HepG2 (cell line): Measurements from ENCODE around the gene SSH3. TPM values are rescaled to one million over a fixed set of nuclear protein-coding genes. Genes with fewer than 3 reads are reported as not detected.

ENCODE experiments used
- ATAC-seq: fragments of 200-7000 bp; cut with Tn5 transposase; 3 replicates; pipeline ENCODE4 v1.9.1; 2020; ENCODE audit warnings: mild to moderate bottlenecking, moderate library complexity
- BruUV-seq: library from RNA; stranded (reverse); fragments of 400-500 nt; replicated peaks from 2 replicates; lab custom pipeline; 2021; lab: Mats Ljungman, UMichigan
- CTCF ChIA-PET: fragments of 300-600 bp; formaldehyde crosslinking; extraction: SDS; loops from one replicate; lab custom pipeline; 2021; ENCODE audit warnings: low total read pairs, inconsistent platforms, low intra/inter-chr PET ratio; lab: Yijun Ruan, JAX
- POLR2A ChIA-PET: fragments of 350-600 bp; sonication (Branson Sonifier 250); formaldehyde crosslinking; loops from one replicate; lab custom pipeline; 2020; ENCODE audit warnings: antibody characterized with exemption, inconsistent platforms; lab: Yijun Ruan, JAX
- DNase-seq: peaks from one replicate; pipeline ENCODE4 v3.0.0-alpha.2; 2015; ENCODE audit warnings: low spot score
- FAIRE-seq: peaks from 3 replicates; lab custom pipeline; 2011; peaks lifted over from hg19 to GRCh38; lab: Jason Lieb, UNC
- H2AFZ ChIP-seq: one replicate; pipeline ENCODE4 v1.6.1; 2011; ENCODE audit warnings: low read length, inconsistent platforms
- H3K27ac ChIP-seq: fragments of 300-600 bp; 3 replicates; pipeline ENCODE4 v1.8.0; 2011; ENCODE audit warnings: mixed run types, mild to moderate bottlenecking, mixed read lengths, low read length, inconsistent platforms; ENCODE audit not compliant: insufficient read depth; ENCODE audit errors: extremely low read length
- H3K27me3 ChIP-seq, 2 experiments: fragments of 200-600 bp in 1 of 2; 2 replicates in 1 of 2; 3 replicates in 1 of 2; pipeline versions ENCODE4 v1.6.0 to v1.8.0; 2011; ENCODE audit warnings: low read length in 2 of 2, mild to moderate bottlenecking in 2 of 2, moderate library complexity in 2 of 2, inconsistent platforms in 1 of 2; ENCODE audit not compliant: insufficient read depth in 2 of 2, control insufficient read depth in 1 of 2
- H3K36me3 ChIP-seq, 2 experiments: fragments of 200-600 bp in 1 of 2; replicated peaks in 1 of 2; 2 replicates in 1 of 2; 3 replicates in 1 of 2; pipeline versions ENCODE4 v1.5.1 to v1.8.0; 2011; ENCODE audit warnings: low read length in 2 of 2, inconsistent platforms in 1 of 2; ENCODE audit not compliant: insufficient read depth in 2 of 2, control insufficient read depth in 1 of 2
- H3K4me1 ChIP-seq: 2 replicates; pipeline ENCODE4 v1.5.1; 2012; ENCODE audit warnings: low read length, inconsistent platforms; ENCODE audit not compliant: insufficient read depth
- H3K4me2 ChIP-seq: 2 replicates; pipeline ENCODE4 v1.6.0; 2011; ENCODE audit warnings: low read depth, low read length, inconsistent platforms
- H3K4me3 ChIP-seq, 3 experiments: fragments of 200-600 bp in 1 of 3; sonication (generic), shearing (Covaris generic) in 1 of 3; replicated peaks in 1 of 3; 2 replicates each; pipeline ENCODE4 v1.5.1; 2011 to 2016; ENCODE audit warnings: low read length in 3 of 3, inconsistent platforms in 2 of 3, low read depth in 2 of 3, mild to moderate bottlenecking in 2 of 3, control low read depth in 1 of 3, mixed read lengths in 1 of 3; ENCODE audit not compliant: insufficient read depth in 1 of 3
- H3K79me2 ChIP-seq: one replicate; pipeline ENCODE4 v1.6.1; 2011; ENCODE audit warnings: low read length, inconsistent platforms; ENCODE audit not compliant: insufficient read depth
- H3K9ac ChIP-seq: 2 replicates; pipeline ENCODE4 v1.6.0; 2011; ENCODE audit warnings: mild to moderate bottlenecking, low read depth, low read length, inconsistent platforms; ENCODE audit not compliant: insufficient read depth
- H3K9me3 ChIP-seq: 2 replicates; pipeline ENCODE4 v1.5.1; 2012; ENCODE audit warnings: mild to moderate bottlenecking, low read length
- H4K20me1 ChIP-seq: 2 replicates; pipeline ENCODE4 v1.6.0; 2011; ENCODE audit warnings: inconsistent platforms, mild to moderate bottlenecking, low read length, moderate library complexity; ENCODE audit not compliant: insufficient read depth
- AKNA ChIP-seq: sonication (generic); formaldehyde crosslinking; IDR thresholded peaks from 2 replicates; pipeline ENCODE4 v1.4.0; 2020; ENCODE audit warnings: missing genetic modification reagents, borderline replicate concordance
- ATAD3A ChIP-seq: sonication (generic); formaldehyde crosslinking; IDR thresholded peaks from 2 replicates; pipeline ENCODE4 v1.4.0; 2020; ENCODE audit warnings: missing genetic modification reagents
- EEA1 ChIP-seq: sonication (generic); formaldehyde crosslinking; IDR thresholded peaks from 2 replicates; pipeline ENCODE4 v1.5.1; 2020; ENCODE audit warnings: mild to moderate bottlenecking, missing genetic modification reagents, borderline replicate concordance
- HDAC2 ChIP-seq: sonication (generic); formaldehyde crosslinking; IDR thresholded peaks from 2 replicates; pipeline ENCODE4 v1.4.0; 2020; ENCODE audit warnings: missing genetic modification reagents
- HNF1B ChIP-seq: sonication (generic); formaldehyde crosslinking; IDR thresholded peaks from 2 replicates; pipeline ENCODE4 v1.5.1; 2020; ENCODE audit warnings: mild to moderate bottlenecking, moderate library complexity, missing genetic modification reagents
- HNRNPLL ChIP-seq: fragments of 200-400 bp; formaldehyde crosslinking; IDR thresholded peaks from 2 replicates; pipeline ENCODE4 v1.6.1; 2017; ENCODE audit warnings: mild to moderate bottlenecking, low read depth, low read length; ENCODE audit not compliant: poor library complexity, severe bottlenecking
- KDM5B ChIP-seq: sonication (generic); formaldehyde crosslinking; IDR thresholded peaks from 2 replicates; pipeline ENCODE4 v1.4.0; 2020; ENCODE audit warnings: missing genetic modification reagents, mild to moderate bottlenecking, borderline replicate concordance
- MLX ChIP-seq: IDR thresholded peaks from 2 replicates; pipeline ENCODE4 v1.6.1; 2016
- PAX8 ChIP-seq: sonication (generic); formaldehyde crosslinking; IDR thresholded peaks from 2 replicates; pipeline ENCODE4 v1.8.0; 2022; ENCODE audit warnings: mild to moderate bottlenecking, missing genetic modification reagents, borderline replicate concordance
- PHF21A ChIP-seq: sonication (generic); formaldehyde crosslinking; IDR thresholded peaks from 2 replicates; pipeline ENCODE4 v1.5.0; 2020; ENCODE audit warnings: mild to moderate bottlenecking, missing genetic modification reagents
- ZEB1 ChIP-seq: IDR thresholded peaks from 2 replicates; pipeline ENCODE4 v1.6.1; 2012; ENCODE audit warnings: mild to moderate bottlenecking, low read depth, inconsistent platforms; ENCODE audit not compliant: insufficient replicate concordance
- ZNF160 ChIP-seq: sonication (generic); formaldehyde crosslinking; IDR thresholded peaks from 2 replicates; pipeline ENCODE4 v1.8.0; 2022; ENCODE audit warnings: mild to moderate bottlenecking, inconsistent platforms, missing genetic modification reagents
- ZNF430 ChIP-seq: sonication (generic); formaldehyde crosslinking; IDR thresholded peaks from 2 replicates; pipeline ENCODE4 v1.9.0; 2021; ENCODE audit warnings: mild to moderate bottlenecking, missing genetic modification reagents
- ZNF572 ChIP-seq: sonication (generic); formaldehyde crosslinking; IDR thresholded peaks from 2 replicates; pipeline ENCODE4 v1.5.1; 2020; ENCODE audit warnings: mild to moderate bottlenecking, missing genetic modification reagents
- ZNF598 ChIP-seq: sonication (generic); formaldehyde crosslinking; IDR thresholded peaks from 2 replicates; pipeline ENCODE4 v1.5.1; 2020; ENCODE audit warnings: mild to moderate bottlenecking, missing genetic modification reagents, borderline replicate concordance
- ZNF605 ChIP-seq: sonication (generic); formaldehyde crosslinking; IDR thresholded peaks from 2 replicates; pipeline ENCODE4 v1.8.0; 2022; ENCODE audit warnings: mild to moderate bottlenecking, missing genetic modification reagents
- WGBS: methylation state at CpG from one replicate; pipeline ENCODE4 v1.1.6; 2017; ENCODE audit warnings: low lambda C conversion rate; 5-methylcytosine and 5-hydroxymethylcytosine counted together
- in situ Hi-C: cut with HindIII; loops from 2 replicates; pipeline ENCODE4 v1.10.0; 2017; ENCODE audit warnings: low pct_unique_long_range_greater_than_20kb; ENCODE audit not compliant: extremely low pct_ligation_motif_present
- intact Hi-C: fragments of 100-400 bp; cut with micrococcal nuclease; formaldehyde crosslinking; loops from one replicate; pipeline ENCODE4 v1.10.0; 2022; ENCODE audit not compliant: unreplicated experiment
- polyA plus RNA-seq, 8 experiments: library from polyadenylated mRNA; depleted of rRNA in 3 of 8; stranded (reverse) in 7 of 8; unstranded in 1 of 8; fragments of >200 nt; fragmentation: Illumina TruSeq in 4 of 8; extraction: Trizol in 4 of 8; gene quantifications; 2 replicates each; pipeline versions ENCODE4 v1.2.1 to v1.2.3, GENCODE V29; 2011 to 2016; ENCODE audit warnings: low read depth in 4 of 8, missing spikeins in 1 of 8, mixed read lengths in 1 of 8; ENCODE audit not compliant: insufficient read depth in 1 of 8
- total RNA-seq, 5 experiments: library from RNA; depleted of rRNA; stranded (reverse); fragments of >200 nt; fragmentation: Illumina TruSeq; extraction: Trizol; gene quantifications; 2 replicates each; pipeline ENCODE4 v1.2.3, GENCODE V29; 2016; ENCODE audit warnings: low read depth in 1 of 5

SSH3 gene
- total and polyA plus RNA-seq, 2 of the 13 experiments (the other 11 are each of a cell fraction or from before 2014, with no cell fraction given): 12.4 to 18.8 TPM

- Histone ChIP-seq H3K9ac (peak overlapping the region; percentile 72), H3K27ac (no peak overlapping the region), H3K79me2 (no peaks in the 10 kb centered on the region), H4K20me1 (no peaks in the 10 kb centered on the region), H3K4me2 (peak overlapping the region; percentile 89), H3K9me3 (no peaks in the 10 kb centered on the region), H3K4me3 (peak overlapping the region; percentile 64 to 85 (median 84)), H3K4me1 (peaks cover 15% of the 10 kb centered on the region), H2AFZ (peak overlapping the region; percentile 46), H3K27me3 (no peaks in the 10 kb centered on the region), H3K36me3 (no peaks in the 10 kb centered on the region)
- ChIA-PET POLR2A (interaction anchor here (0.6 to 3.8 kb wide), 14 partner anchors 14 to 84 kb away, joined by 3 to 35 read pairs (median 4); partner anchors contain the start of genes ANKRD13D, GRK2, POLD4 and PPP1CA), CTCF (interaction anchor here (0.6 to 2.5 kb wide), 5 partner anchors 29 to 237 kb away, joined by 3 to 31 read pairs (median 8); partner anchors contain the start of genes ANKRD13D and GRK2)
- FAIRE-seq (no peak), ATAC-seq (peak; percentile 52), DNase-seq (no peak)
- BruUV-seq: TSS peak; percentile 48
- 0% methylated on average over 7 of the region's 53 CpGs for WGBS
- in situ Hi-C loops: loop anchor here (5.0 kb wide), 2 partner anchors 56 to 236 kb away; no protein-coding TSS in a partner anchor
- intact Hi-C loops: loop anchor here (1.0 to 10.0 kb wide), 3 partner anchors 56 to 236 kb away; partner anchors contain the start of gene KDM2A
- TF ChIP-seq KDM5B (CRISPR knock-in tag) (0 out of 2 replicates have a peak, but pooled peaks have one; percentile 1), ZNF160 (CRISPR knock-in tag) (0 out of 2 replicates have a peak, but pooled peaks have one; percentile 11), PHF21A (CRISPR knock-in tag) (0 out of 2 replicates have a peak, but pooled peaks have one; percentile 2), ZNF430 (CRISPR knock-in tag) (peak; percentile 73; the same call in 1 of the 2 replicates), ZNF598 (peak; percentile 16; the same call in 1 of the 2 replicates), MLX (CRISPR knock-in tag) (no peak), EEA1 (0 out of 2 replicates have a peak, but pooled peaks have one; percentile 50), ZNF572 (CRISPR knock-in tag) (0 out of 2 replicates have a peak, but pooled peaks have one; percentile 56), HNRNPLL (no peak), ZNF605 (CRISPR knock-in tag) (peak; percentile 81; the same call in 1 of the 2 replicates), AKNA (no peak), PAX8 (CRISPR knock-in tag) (peak; percentile 82; the same call in 1 of the 2 replicates), HDAC2 (CRISPR knock-in tag) (0 out of 2 replicates have a peak, but pooled peaks have one; percentile 6), ZEB1 (no peak), HNF1B (peak; percentile 34), ATAD3A (CRISPR knock-in tag) (no peak)
These were observed 14.7 kb downstream of the SSH3 start for GRCh38 chr11:67317888-67318555.
